ENCODE measurements around the gene ADGRG2. TPM values are rescaled to one million over a fixed set of nuclear protein-coding genes. Genes with fewer than 3 reads are reported as not detected.

ADGRG2 gene
- polyA plus RNA-seq, 3 donors: not detected

DNA sequence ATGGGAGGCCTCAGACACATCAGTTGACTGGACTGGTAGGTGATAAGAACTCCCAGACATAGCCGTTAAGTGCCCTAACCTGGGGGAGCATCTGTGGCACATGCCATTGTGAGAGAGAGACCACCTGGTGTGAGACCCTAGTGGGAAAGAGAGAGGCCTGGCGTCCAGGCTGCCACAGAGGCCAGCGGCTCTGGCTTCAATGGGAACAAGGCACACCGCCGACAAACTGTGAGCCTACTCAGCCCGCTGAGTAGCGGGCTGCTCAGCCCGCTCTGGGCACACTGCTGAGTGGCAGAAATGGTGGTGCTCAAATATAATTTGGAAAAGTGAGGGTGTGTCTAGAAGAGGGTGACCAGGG is 172.3 kb downstream of the ADGRG2 start:
- Histone ChIP-seq H3K27me3 (ENCODE audit: control insufficient read depth in 2 of 2, insufficient read depth in 2 of 2, low read length in 2 of 2) (no peaks in the 10 kb centered on the region), H3K27ac (ENCODE audit: low read depth in 1 of 2, low read length in 2 of 2) (no peak overlapping the region), H3K9ac (ENCODE audit: insufficient read depth, low read length, poor library complexity, severe bottlenecking) (no peak overlapping the region), H3K4me2 (replicated peaks; ENCODE audit: extremely low read depth, low read length, poor library complexity, severe bottlenecking) (no peak overlapping the region), H2AFZ (ENCODE audit: insufficient read depth, low read depth, low read length, poor library complexity, severe bottlenecking) (no peak overlapping the region), H3K9me3 (replicated peaks in 1 of 2; ENCODE audit: control insufficient read depth in 1 of 2, insufficient read depth in 1 of 2, low read length in 2 of 2) (no peaks in the 10 kb centered on the region), H3K79me2 (ENCODE audit: insufficient read depth, low read length) (peaks cover 14% of the 10 kb centered on the region), H3K36me3 (replicated peaks in 1 of 2; ENCODE audit: control insufficient read depth in 1 of 2, insufficient read depth in 2 of 2, low read length in 2 of 2) (peaks cover 12 to 55% of the 10 kb centered on the region in 2 donors), H3K4me3 (replicated peaks in 1 of 3; ENCODE audit: low read depth in 2 of 3, low read length in 3 of 3) (no peak overlapping the region), H4K20me1 (ENCODE audit: insufficient read depth, low read length) (no peaks in the 10 kb centered on the region), H3K4me1 (ENCODE audit: control insufficient read depth in 1 of 2, insufficient read depth in 2 of 2, low read length in 2 of 2) (peaks cover 5 to 8% of the 10 kb centered on the region in 2 donors)
- WGBS (ENCODE audit: insufficient coverage): 96% methylated on average over 4 of the region's 8 CpGs
- Mint-ChIP-seq H3K36me3 (peaks cover 28 to 52% of the 10 kb centered on the region in 2 donors), H3K27me3 (ENCODE audit: low read depth in 3 of 3) (peaks cover 0 to 3% (median 2%) of the 10 kb centered on the region in 3 donors), H3K9me3 (peaks cover 0 to 3% (median 0%) of the 10 kb centered on the region in 7 donors), H3K27ac (peak overlapping the region in 4 of 7 donors; percentile 17 to 75 (median 42)), H3K4me3 (no peak overlapping the region), H3K4me1 (peaks cover 11% of the 10 kb centered on the region)
- DNase-seq: no peak
- intact Hi-C loops (cut with micrococcal nuclease): no loop called here
- TF ChIP-seq CTCF (IDR thresholded peaks at IDR 0.05): no peak

GRCh38 chrX:18949291-18949943 is 172.9 kb downstream of the ADGRG2 start:
- no peaks in the 10 kb centered on the region for H3K27me3 ChIP-seq (ENCODE audit: control insufficient read depth in 2 of 2, insufficient read depth in 2 of 2, low read length in 2 of 2)
- WGBS (ENCODE audit: insufficient coverage): no CpG with 5 or more reads among the region's 4 CpGs
- H3K27ac Mint-ChIP-seq: peak overlapping the region in 5 of 7 donors; percentile 15 to 80 (median 37)
- peak overlapping the region in 1 of 2 donors; percentile 22 for H3K27ac ChIP-seq (ENCODE audit: low read depth in 1 of 2, low read length in 2 of 2)
- H3K4me3 ChIP-seq (replicated peaks in 1 of 3; ENCODE audit: low read depth in 2 of 3, low read length in 3 of 3): no peak overlapping the region
- H3K9me3 ChIP-seq (replicated peaks in 1 of 2; ENCODE audit: control insufficient read depth in 1 of 2, insufficient read depth in 1 of 2, low read length in 2 of 2): no peaks in the 10 kb centered on the region
- peaks cover 9% of the 10 kb centered on the region for H3K79me2 ChIP-seq (ENCODE audit: insufficient read depth, low read length)
- no peak for TF ChIP-seq CTCF (IDR thresholded peaks at IDR 0.05)
- peaks cover 10% of the 10 kb centered on the region for H3K4me1 Mint-ChIP-seq
- no peak for DNase-seq
- peaks cover 16 to 60% of the 10 kb centered on the region in 2 donors for H3K36me3 ChIP-seq (replicated peaks in 1 of 2; ENCODE audit: control insufficient read depth in 1 of 2, insufficient read depth in 2 of 2, low read length in 2 of 2)
- H3K4me1 ChIP-seq (ENCODE audit: control insufficient read depth in 1 of 2, insufficient read depth in 2 of 2, low read length in 2 of 2): peaks cover 5 to 8% of the 10 kb centered on the region in 2 donors
- no peaks in the 10 kb centered on the region for H4K20me1 ChIP-seq (ENCODE audit: insufficient read depth, low read length)
- no peak overlapping the region for H3K4me2 ChIP-seq (replicated peaks; ENCODE audit: extremely low read depth, low read length, poor library complexity, severe bottlenecking)
- no peak overlapping the region for H3K4me3 Mint-ChIP-seq
- intact Hi-C loops (cut with micrococcal nuclease): no loop called here
- no peak overlapping the region for H3K9ac ChIP-seq (ENCODE audit: insufficient read depth, low read length, poor library complexity, severe bottlenecking)
- peaks cover 33 to 57% of the 10 kb centered on the region in 2 donors for H3K36me3 Mint-ChIP-seq
- H2AFZ ChIP-seq (ENCODE audit: insufficient read depth, low read depth, low read length, poor library complexity, severe bottlenecking): no peak overlapping the region
- peaks cover 0 to 3% (median 2%) of the 10 kb centered on the region in 3 donors for H3K27me3 Mint-ChIP-seq (ENCODE audit: low read depth in 3 of 3)
- peaks cover 0 to 3% (median 0%) of the 10 kb centered on the region in 7 donors for H3K9me3 Mint-ChIP-seq

Data from CD14-positive monocyte (primary cell).